HG03432 (cell line): ENCODE data around the gene MAST4.
"Not testable (repeated sequence)": the region's sequence is repeated elsewhere in the genome, so short reads cannot be mapped to it uniquely, and the experiment has no call there.

Experiments
- ATAC-seq: cut with Tn5 transposase; IDR thresholded peaks from one replicate; pipeline ENCODE4 v1.9.1; 2021; ENCODE audit warnings: mild to moderate bottlenecking, moderate library complexity; ENCODE audit not compliant: unreplicated experiment

The MAST4 gene

DNA sequence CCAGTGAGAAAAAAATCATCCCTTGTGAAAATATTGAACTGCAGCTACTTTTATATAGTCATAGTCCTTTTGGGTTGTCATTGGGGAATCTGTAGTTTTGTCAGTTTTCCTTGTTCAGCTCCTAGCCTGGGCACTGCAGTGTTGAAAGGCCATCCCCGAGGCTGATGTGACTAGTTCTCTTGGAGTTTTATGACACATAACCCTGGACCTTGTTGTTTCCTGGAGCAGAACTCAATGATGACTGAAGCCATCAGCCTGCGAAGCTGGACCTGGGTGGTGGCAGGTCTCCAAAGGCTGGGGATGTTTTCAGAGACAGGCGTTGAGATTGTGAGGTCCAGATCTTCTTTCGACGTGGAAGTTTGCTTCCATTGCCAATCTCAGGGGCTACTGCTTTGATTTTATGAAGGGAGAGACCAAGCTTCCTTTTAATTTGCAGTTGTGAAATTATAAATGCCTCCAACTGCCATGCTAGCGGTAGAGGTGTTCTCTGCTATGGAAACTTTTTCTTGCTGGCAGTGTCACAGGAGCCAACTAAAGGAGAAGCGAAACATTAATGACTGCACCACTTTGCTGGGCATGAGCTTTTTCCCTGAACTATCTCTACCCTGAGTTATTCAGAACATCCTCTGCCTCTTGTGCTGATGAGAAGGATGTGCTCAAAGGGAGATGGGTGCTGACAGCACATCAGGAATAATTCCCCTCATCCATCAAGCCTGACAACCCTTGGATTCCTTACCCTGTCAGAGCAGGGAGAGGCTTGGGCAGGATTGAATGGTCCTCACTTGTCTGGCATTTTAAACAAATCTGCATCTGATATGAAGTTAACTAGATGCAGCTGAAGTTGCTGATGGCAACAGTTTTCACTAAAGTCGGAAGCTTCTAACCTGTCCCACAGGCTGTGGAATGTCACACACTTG is 209.6 kb downstream of the MAST4 start:
- ATAC-seq, result no peak

DNA sequence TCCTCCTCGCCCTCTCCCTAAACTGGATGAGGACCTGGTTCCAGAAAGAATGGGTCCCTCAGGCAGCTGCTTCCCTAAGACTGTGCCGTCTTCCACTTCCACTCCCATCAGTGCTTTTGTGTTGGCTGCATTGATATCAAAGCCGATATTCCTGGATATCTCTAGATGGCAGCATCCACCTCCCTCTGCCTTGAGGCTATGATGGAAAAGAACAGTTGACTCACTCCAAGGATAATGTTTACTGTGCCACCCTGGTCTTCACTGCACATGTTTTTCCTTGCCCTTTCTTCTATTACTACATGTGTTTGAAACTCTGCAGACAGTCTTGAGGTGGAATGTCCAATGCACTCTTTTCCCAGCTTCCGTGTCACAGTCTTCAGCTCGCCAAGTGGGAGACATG is 211.6 kb downstream of the MAST4 start:
- no peak for ATAC-seq

DNA sequence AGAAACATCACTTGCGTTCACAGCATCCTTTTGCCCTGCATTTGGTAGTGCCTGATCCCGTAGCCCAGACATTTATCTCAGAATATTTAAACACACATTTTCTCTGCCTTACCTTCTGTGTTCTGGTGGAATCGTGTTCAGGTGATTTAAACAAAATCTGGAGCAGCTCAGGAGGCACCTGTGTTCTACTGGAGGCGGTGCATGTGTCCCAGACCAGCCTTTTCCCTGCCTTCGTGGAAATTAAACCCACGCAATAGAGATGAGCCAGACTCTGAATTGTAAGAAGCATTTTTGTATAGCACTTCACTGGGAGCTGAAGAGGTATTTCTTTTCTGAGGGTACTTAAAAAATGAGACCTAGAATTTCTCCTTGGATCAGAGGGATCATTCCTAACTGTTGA is 212.5 kb downstream of the MAST4 start:
- ATAC-seq, result no peak

DNA sequence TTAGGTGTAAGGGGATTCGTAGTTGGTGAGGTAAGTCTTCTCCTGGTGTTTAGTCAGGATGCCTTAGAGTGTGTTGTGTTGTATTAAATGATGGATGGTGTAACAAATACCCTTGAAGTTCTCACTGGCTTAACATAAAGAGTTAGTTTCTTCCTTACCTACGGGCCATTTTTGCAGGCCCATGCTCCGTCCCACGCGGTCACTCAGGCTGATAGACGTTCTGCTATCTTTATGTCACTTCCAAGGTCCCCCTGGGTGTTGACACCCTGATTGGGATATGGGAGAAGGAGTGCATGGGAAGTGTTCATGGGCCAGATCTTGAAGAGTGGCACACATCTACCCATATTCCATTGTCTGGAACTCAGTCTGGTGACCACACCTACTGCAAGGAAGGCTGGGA is 214.0 kb downstream of the MAST4 start:
- no peak for ATAC-seq

DNA sequence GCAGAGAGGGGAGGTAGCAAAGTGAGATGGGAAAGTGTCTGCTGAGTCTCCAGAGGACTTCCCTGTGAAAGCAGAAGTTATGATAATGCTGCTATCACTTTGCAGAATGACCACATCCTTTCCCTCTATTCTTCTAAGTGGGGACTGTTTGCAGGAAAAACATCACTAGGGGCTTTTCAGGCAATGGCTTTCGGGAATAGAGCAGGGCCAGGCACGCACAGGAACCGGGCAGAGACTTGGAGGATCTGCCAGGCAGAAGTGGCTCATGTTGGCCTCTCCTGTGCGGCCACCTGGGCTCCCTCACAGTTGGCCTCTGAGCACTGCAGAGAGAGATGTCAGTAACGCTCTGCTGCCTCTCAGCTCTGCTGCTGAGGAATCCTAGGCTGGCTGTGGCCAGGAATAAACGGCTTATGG is 214.7 kb downstream of the MAST4 start:
- ATAC-seq, result no peak

DNA sequence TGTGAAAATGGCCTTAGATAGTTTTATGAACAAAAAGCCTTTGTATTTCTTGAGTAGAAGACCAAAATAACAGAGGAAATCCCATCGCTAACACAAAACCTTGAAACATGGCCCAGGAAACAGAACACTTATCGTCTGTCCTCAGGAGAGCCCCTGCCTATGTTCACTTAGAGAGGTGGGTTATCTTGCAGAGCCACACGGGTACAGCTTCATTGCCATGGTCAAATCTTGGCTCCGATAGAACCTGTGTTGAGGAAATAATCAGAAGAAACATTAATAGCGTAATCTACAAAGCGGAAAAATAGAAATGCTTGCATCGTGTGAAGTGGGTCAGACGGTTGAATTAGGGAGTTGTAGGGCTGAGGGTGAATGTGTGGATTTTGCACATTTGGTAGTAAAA is 216.1 kb downstream of the MAST4 start:
- ATAC-seq, result no peak

DNA sequence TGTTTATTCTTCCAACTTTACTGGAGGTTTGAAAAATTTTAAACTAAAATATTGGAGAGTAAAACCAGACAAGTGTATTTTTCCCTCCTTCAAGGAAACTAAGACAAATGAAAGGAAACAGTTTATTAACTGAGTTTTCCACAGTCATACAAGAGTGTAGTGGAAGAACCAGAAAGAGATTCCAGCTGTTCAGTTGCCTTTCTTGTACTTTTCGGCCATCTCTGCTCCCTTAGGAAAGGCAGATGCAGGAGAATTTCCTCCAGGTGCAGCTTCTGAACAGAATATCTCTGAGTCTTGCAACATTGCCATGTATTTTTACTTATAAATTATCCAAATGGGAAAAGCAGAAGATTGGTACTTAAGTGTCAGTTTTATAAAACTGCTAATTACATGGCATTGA is 217.1 kb downstream of the MAST4 start:
- no peak for ATAC-seq

DNA sequence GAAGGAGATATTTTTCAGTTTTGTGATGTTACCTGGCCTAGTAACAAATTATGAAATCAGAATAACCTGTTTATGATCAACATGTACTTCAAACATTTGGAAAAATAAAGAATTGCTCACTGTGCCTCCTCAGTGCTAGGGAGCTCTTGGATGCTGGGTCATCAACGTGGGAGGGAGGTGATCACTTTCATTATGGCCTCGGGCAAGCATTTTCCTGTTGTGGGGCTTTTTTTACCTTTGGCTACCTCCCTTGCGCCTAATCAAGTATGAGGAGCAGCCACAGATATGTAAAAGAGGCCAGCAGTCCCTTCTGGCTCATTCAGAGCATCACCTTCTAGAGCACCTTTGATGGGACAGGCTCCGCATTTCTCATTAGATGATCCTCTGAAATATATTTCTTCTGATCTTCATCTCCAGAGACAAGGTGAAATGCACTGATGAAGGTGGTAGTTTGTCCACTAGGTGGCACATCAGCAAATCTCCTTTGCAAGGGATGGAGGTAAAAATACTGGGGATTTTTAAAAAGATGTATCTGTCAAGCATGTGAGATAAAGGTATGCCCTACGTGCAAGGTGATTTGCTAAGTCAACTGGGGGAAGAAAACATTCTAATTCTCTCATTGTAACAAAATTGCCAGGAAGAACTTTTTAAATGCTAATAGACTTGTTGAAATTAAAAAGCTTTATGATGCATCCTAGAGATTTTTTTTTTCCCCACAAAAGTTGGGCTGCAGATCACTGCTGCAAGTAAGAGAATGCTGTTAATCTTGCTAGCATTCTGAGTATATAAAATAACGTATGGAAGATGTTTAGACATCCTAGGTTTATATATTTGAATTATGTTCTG is 218.2 kb downstream of the MAST4 start:
- peak; percentile 62 for ATAC-seq

DNA sequence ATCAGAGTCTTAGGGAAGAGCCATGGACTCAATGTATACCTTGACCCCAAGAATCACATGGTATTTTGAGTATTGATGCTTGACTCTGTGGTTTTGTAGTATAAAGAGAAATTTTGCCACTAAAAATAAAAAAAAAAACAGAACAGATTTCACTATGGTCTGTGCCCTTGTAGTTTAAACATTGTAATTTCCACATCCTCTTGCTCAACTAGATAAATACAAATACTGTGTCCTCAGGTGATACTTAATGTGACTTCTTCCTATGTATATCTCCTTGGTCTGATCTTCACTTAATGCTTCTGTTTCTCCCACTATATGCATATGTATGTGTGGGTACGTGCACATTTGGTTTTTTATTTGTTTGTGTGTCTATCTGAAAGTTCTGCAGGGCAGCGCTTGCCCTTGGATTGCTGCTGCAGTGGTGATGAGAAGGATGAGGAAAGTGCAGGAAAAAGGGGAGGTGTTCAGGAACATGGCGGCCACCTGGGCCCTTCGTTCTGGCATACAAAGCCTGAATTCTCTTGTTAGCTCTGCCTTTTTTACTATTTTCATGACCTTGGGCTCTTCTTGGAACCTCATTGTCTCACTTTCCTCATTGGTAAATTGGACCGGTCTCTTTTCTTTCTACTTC is 222.2 kb downstream of the MAST4 start:
- no peak for ATAC-seq

DNA sequence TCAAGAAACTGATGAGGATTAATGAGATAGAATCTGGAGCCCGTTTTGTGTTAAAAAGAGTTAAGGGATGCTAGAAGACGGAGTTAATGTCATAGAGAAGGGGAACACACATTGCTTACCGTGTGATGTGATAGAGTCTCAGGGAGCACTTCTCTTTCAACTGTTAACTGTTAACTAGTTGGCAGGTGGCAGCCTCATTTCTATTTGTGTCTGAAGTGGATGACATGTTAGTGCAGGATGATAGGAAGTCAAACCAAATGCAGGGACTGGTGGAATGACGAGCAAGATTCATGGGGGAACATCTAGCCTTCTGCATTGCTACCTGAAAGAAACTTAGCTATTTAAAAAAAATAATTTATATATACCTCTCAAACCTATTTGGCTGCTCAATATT is 222.7 kb downstream of the MAST4 start:
- ATAC-seq, result no peak

DNA sequence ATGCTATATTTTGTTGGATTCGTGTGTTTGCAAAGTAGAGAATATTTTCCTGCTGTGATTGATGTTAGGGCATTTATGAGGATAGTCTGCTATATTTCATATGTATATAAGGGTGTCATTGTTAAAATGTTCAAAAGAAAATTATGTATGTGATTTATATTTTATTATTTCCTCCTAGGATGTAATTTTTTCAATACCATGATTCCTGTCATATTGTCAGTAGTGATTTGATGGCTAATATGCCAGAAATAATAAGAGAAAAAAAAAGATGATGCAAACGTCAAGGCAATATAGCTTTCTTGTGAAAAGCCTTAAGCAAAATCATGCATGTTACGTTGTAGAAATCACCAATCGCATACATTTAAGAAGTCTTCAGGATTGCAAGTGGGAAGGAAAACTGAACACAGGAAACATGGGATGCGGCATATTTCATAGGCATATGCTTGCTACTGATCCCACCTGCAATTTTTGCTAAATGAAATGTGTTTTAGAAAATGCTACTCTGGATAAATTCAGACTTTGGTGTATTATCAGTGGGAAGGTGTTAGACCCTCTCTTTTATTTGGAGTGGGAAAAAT is 224.5 kb downstream of the MAST4 start:
- ATAC-seq, result no peak

DNA sequence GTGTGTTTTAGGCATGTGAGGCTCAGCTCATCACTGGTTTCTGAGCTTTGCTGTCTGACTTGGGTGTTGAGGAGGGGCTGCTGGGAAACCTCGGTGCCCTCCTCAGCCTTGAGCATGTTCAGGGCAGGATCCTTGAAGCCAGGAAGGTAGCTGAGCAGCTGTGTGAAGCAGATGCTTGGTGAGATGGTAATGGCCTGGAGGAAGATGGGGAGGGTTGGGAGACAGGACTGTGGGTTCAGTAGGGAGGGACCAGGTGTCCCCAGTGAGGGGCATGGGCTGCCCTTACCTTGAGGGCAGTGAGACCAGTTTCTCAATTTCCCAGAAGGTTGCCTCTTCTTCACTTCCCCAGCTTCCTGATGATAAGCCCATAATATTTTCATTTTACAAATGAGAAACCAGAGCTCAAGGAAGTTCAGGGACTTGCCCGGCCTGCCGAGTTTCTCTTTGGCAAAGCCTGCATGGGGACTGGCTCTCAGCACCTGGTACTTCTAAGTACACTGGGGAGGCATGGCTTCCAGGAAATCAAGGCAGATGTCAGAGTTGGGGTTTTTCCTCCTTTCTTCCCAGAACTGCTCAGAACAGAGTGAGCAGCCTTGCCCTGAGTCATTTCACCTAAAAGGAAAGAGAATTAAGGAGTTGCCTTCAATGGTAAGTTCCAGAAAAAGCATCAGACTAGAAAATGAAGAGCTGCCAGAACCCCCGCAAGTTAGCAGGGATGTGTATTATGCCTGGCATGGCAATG is 225.7 kb downstream of the MAST4 start:
- ATAC-seq, result no peak

DNA sequence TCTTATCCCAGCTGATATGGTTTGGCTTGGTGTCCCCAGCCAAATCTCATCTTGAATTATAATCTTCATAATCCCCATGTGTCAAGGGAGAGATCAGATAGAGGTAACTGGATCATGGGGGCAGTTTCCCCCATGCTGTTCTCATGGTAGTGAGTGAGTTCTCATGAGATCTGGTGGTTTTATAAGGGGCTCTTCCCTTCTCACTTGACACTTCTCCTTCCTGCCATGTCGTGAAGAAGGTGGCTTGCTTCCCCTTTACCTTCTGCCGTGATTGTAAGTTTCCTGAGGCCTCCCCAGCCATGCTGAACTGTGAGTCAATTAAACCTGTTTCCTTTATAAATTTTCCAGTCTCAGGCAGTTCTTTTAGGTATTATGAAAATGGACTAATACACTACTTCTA is 226.7 kb downstream of the MAST4 start:
- not testable (repeated sequence) for ATAC-seq

DNA sequence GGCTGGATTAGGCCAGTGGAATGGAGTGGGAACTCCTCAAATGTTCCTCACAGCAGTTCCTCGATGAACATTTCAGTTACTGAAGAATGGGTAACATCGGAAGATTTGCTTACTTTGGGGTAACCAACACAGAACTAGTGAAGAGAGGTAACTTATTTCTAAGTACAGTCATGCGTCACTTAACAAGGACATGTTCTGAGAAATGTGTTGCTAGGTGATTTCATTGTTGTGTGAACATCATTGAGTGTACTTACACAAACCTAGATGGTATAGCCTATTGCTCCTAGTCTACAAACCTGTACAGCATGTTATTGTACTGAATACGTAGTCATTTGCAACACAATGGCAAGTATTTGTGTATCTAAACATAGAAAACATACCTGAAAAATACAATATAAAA is 228.3 kb downstream of the MAST4 start:
- ATAC-seq, result no peak

DNA sequence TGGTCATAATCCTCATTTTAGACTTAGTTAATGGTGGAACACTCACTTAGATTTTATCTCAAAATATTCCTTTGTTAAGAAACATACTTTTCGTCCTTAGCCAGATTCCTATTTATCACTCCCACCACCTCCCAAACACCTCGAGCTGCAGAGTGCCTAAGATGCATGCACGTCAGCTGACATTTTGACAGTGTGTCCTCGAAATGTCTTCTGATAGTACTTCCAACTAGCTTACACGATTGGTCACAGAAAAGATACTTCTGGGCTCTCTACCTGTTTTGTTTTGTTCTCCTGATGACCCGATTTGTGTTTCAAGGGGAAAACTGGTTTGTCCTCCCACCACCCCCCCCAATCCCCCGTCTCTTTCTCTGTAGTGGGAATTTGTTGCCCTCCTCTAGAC is 230.1 kb downstream of the MAST4 start:
- no peak for ATAC-seq

DNA sequence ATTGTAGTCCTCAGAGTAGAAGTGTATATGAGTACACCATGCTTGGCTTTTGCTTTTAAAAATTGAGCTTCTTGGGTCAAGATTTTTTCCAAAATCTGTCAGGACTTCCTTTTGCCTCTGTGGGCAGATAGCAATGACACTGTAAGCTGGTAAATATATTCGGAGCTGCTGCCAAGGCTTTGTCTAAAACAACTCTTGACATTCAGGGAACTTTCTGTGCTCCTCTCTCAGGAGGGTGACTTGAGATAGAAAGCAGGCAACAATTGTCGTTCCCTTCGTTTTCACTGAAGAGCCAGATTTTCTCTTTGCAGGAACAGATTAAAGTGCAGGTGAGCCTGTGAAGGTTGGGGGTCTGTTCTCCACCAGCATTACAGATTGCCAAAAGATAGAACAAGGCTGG is 230.5 kb downstream of the MAST4 start:
- ATAC-seq, result no peak

DNA sequence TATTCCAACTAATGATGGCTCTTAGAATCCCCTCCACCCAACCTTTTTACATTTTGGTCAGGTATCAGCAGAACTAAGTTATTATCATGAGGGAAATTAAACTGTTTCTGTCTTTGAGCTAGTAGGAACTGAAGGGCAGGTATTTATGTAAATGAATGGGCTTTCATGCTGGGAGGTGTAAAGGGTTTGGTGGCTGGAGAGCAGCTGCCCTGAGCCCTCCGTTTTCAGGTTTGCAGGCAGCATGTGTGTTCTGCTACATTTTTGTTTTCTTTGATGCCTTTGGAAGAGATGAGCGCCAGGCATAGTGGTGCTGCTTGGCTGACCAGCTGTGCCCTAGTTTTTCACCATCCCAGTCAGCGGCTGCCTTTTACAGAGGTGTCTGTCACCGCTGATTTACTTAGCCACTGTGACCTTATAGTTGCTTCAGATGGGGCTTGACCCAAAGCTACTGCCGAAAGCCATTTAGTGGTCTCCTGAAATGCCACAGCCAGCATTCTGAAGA is 231.9 kb downstream of the MAST4 start:
- peak; percentile 29 for ATAC-seq

DNA sequence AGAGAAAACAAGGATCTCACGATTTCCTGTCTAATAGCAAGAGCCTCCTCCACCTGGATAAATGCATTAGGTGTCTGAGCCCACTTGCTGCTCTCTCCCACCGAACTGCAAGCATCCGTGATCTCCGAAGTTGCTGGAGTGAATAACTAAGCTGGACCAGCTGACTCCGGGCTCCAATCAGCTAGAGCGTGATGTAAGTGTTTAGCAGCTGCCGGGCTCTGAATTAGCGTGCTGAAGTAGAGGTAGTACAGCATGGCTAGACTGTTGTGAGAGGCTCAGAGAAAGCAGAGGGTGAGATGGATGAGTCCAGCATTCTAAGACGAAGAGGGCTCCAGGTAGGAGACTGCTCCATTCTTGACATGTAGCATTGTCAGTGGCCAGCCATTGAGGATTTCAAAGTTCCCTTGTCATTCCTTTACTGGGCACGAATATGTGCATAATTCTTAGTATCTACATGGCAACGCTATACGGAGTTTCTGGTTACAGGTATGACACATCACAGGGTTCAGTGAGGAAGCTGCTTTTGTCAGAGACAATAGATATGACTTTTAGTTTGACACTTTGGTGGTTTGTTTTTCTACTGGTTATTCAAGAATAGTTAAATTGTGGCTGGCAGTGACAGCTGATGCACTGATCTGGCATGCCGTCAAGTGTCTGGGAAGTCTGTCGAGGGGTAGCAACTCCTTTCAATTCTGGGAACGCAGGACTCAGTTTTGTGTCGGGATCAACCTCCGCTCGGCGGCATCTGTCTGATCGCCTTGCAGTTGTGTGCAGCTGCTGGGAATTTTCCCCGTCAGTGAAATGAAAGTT is 232.6 kb downstream of the MAST4 start:
- peak; percentile 78 for ATAC-seq

DNA sequence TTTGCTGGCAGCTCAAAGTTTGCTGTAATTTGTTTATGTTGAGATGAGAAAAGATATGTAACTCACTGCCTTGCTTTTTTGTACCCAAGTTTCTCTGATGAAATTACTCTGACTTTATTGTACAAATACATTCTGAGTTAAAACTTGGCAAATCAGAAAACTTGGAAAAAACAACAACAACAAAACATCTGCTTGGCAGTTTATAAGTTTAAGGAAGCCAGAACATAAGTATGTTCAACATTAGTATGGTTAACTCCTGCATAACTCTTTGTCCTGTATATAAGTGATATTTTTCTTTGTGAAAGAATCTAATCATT is 233.1 kb downstream of the MAST4 start:
- ATAC-seq, result no peak

DNA sequence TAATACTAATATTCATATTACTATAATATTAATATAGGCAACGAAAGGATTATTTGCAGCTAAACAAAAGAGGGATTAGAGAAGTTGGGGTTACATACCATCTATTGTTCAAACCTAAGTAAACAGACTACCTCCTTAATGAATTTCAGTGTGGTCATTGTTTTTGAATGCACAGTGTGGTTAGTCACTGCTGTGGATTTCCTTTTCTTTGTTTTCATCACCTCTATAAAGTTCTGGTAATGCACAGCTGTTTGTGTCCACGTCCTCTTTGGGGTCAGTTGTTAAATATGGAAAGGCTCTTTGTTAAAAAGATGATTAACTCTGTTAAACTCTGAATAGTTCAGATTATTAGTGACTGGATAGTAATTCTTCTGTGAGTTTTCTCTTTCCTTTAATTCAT is 233.6 kb downstream of the MAST4 start:
- no peak for ATAC-seq
